ENCODE data around the gene FCRL4. TPM values are rescaled to one million over a fixed set of nuclear protein-coding genes. Genes with fewer than 3 reads are reported as not detected.

FCRL4 gene
- total RNA-seq, 1 experiment from 2014 or later = not detected

DNA sequence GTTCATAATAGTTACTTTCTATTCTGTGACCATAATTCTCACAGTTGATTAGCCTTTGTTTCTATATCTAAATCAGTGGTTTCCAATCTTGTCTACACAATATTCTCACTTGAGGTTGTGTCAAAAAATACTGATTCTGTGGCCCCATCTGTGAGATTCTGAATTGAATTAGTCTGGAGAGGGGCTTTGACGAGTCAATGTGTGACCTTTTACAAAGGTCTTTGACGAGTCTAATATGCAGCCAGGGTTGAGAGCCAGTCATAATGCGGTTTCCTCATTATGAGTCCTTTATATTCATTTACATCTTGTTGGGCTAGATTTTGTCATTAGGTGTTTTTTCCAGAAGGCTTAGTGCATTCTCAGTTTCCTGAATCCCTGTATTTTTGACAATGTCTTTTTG lies 65.3 kb downstream of the FCRL4 start:
- TF ChIP-seq, protein P1, sequence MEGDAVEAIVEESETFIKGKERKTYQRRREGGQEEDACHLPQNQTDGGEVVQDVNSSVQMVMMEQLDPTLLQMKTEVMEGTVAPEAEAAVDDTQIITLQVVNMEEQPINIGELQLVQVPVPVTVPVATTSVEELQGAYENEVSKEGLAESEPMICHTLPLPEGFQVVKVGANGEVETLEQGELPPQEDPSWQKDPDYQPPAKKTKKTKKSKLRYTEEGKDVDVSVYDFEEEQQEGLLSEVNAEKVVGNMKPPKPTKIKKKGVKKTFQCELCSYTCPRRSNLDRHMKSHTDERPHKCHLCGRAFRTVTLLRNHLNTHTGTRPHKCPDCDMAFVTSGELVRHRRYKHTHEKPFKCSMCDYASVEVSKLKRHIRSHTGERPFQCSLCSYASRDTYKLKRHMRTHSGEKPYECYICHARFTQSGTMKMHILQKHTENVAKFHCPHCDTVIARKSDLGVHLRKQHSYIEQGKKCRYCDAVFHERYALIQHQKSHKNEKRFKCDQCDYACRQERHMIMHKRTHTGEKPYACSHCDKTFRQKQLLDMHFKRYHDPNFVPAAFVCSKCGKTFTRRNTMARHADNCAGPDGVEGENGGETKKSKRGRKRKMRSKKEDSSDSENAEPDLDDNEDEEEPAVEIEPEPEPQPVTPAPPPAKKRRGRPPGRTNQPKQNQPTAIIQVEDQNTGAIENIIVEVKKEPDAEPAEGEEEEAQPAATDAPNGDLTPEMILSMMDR (conservative IDR thresholded peaks at IDR 0.05) = no peak
- Histone ChIP-seq H3K4ac (ENCODE audit: low read depth, low read length) (no peak overlapping the region), H3K9me3 (ENCODE audit: control insufficient read depth, low read depth, low read length) (no peaks in the 10 kb centered on the region), H4K8ac (replicated peaks; ENCODE audit: insufficient read length, low read depth, low read length) (no peak overlapping the region), H2AFZ (ENCODE audit: low read length) (no peak overlapping the region), H2AK5ac (ENCODE audit: insufficient read length, low read length) (no peak overlapping the region), H3K56ac (ENCODE audit: insufficient read length, low read depth, low read length) (no peak overlapping the region), H2BK5ac (ENCODE audit: insufficient read length, low read length) (no peak overlapping the region), H4K91ac (ENCODE audit: insufficient read length, low read depth, low read length) (no peak overlapping the region), H2BK120ac (ENCODE audit: low read depth, low read length, poor library complexity, severe bottlenecking) (no peak overlapping the region), H3K27me3 (ENCODE audit: insufficient read depth, low read length) (no peaks in the 10 kb centered on the region), H3K79me1 (ENCODE audit: insufficient read depth, low read depth, low read length, poor library complexity, severe bottlenecking) (no peaks in the 10 kb centered on the region), H3K18ac (ENCODE audit: insufficient read length, low read depth, low read length) (no peak overlapping the region), H3K9ac (ENCODE audit: extremely low read depth, insufficient read length, low read length) (no peak overlapping the region), H3K23me2 (ENCODE audit: insufficient read length, low read depth, low read length, poor library complexity, severe bottlenecking) (no peaks in the 10 kb centered on the region), H3K27ac (ENCODE audit: insufficient read length, low read depth, low read length) (no peak overlapping the region), H3K79me2 (ENCODE audit: insufficient read depth, low read length) (no peaks in the 10 kb centered on the region), H3K4me1 (ENCODE audit: insufficient read depth, low read length) (no peaks in the 10 kb centered on the region), H2BK15ac (ENCODE audit: low read depth, low read length) (no peak overlapping the region), H3K14ac (ENCODE audit: insufficient read depth, low read length) (no peak overlapping the region), H2BK20ac (ENCODE audit: low read depth, low read length, poor library complexity, severe bottlenecking) (no peak overlapping the region), H4K5ac (ENCODE audit: insufficient read length, low read depth, low read length) (no peak overlapping the region), H2BK12ac (ENCODE audit: insufficient read length, low read depth, low read length) (no peak overlapping the region), H3T11ph (ENCODE audit: low read length) (no peak overlapping the region), H3K4me2 (ENCODE audit: insufficient read depth, insufficient read length, low read length) (no peak overlapping the region), H3K23ac (ENCODE audit: insufficient read length, low read depth, low read length) (no peak overlapping the region), H4K20me1 (ENCODE audit: control insufficient read depth, insufficient read depth, insufficient read length) (no peaks in the 10 kb centered on the region)
- Mint-ChIP-seq H3K27ac (no peak overlapping the region), H3K9me3 (peaks cover 16 to 17% of the 10 kb centered on the region in 2 experiments), H3K36me3 (ENCODE audit: insufficient read depth in 1 of 3, low read depth in 3 of 3) (peaks cover 14 to 16% (median 15%) of the 10 kb centered on the region in 3 experiments), H3K4me3 (no peak overlapping the region), H3K4me1 (peaks cover 0 to 5% of the 10 kb centered on the region in 2 experiments; a peak in 2 of 4 replicates), H3K27me3 (ENCODE audit: low read depth) (no peaks in the 10 kb centered on the region)
- DNase-seq = no peak
- no CpG with 5 or more reads among the region's 3 CpGs for WGBS (ENCODE audit: extremely low coverage, insufficient read length, low lambda C conversion rate)
